Measurements from ENCODE around the gene RAB11B.

DNA sequence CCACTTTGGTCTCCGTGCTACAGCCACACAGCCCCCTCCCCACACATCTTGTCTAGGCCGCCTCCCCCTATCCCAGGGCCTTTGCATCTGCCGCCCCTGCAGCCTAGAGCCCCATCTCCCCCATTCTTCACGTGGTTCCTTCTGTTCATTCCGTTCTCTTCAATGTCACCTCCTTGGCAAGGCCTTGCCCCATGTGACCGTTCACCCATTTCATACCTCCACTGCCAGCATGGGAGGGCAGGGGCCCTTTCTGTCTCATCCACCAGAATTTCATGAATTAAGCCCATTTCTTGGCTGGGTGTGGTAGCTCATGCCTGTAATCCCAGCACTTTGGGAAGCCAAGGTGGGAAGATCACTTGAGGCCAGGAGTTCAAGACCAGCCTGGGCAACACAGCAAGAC, 38.9 kb downstream of the RAB11B start:
- TF ChIP-seq, protein P1, sequence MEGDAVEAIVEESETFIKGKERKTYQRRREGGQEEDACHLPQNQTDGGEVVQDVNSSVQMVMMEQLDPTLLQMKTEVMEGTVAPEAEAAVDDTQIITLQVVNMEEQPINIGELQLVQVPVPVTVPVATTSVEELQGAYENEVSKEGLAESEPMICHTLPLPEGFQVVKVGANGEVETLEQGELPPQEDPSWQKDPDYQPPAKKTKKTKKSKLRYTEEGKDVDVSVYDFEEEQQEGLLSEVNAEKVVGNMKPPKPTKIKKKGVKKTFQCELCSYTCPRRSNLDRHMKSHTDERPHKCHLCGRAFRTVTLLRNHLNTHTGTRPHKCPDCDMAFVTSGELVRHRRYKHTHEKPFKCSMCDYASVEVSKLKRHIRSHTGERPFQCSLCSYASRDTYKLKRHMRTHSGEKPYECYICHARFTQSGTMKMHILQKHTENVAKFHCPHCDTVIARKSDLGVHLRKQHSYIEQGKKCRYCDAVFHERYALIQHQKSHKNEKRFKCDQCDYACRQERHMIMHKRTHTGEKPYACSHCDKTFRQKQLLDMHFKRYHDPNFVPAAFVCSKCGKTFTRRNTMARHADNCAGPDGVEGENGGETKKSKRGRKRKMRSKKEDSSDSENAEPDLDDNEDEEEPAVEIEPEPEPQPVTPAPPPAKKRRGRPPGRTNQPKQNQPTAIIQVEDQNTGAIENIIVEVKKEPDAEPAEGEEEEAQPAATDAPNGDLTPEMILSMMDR (conservative IDR thresholded peaks at IDR 0.05 in 1 of 2, IDR thresholded peaks at IDR 0.05 in 1 of 2; ENCODE audit: low read depth in 1 of 2, low read length in 2 of 2) = no peak
- no peak for TF ChIP-seq EZH2 (IDR thresholded peaks at IDR 0.05; ENCODE audit: low read length, missing control alignments)

Measured in fibroblast of lung (primary cell).